Choroid plexus epithelial cell (primary cell): Measurements from ENCODE around the gene DPEP1.
A peak's percentile ranks its signal among the peaks of the same experiment; 100 is the strongest.
"Not testable (repeated sequence)": the region's sequence is repeated elsewhere in the genome, so short reads cannot be mapped to it uniquely, and the experiment has no call there.

Experiments
- DNase-seq: peaks from one replicate; pipeline ENCODE4 v3.0.0-alpha.2; 2010; ENCODE audit warnings: low read depth
- H3K4me3 ChIP-seq: 2 replicates; pipeline ENCODE4 v1.5.1; 2011; ENCODE audit warnings: low read depth, mild to moderate bottlenecking, control low read depth, low read length, moderate library complexity
- CTCF ChIP-seq: conservative IDR thresholded peaks from 2 replicates; pipeline ENCODE4 v1.5.1; 2011; ENCODE audit warnings: low read depth, mild to moderate bottlenecking, control low read depth, inconsistent platforms, low read length, moderate library complexity

The DPEP1 gene

DNA sequence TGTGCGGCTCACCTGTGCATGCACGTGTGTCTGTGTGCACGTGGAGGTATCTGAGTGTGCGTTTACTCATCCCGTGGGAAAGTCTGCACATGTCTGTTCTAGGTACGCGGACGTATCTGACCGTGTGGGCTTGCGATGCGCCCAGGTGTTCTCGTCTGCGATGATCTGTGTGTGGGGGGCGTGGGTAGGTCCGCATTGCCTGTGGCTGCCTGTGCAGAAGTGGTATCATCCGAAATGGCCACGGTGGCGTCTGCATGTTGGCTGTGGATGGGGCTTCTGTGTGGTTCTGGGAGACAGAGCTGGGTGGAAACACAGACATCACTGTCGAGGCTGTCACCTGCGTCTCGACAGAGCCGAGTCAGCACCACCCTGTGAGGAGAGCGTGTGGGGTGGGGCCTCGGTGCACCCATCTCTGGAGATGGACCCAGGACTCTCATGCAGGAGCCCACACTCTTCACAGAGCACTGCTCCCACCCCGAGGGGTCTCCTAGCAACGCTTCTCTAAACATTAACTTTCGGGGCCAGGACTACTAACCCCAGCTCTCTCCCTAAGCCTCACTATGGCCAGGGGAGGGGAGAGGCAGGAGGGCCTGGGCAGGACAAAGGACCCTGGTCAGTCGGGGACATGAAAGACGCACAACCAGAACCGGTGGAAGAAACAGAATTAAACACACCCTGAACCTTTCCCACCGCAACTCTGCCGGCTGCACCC, 8.4 kb downstream of the DPEP1 start:
- TF ChIP-seq CTCF = no peak
- H3K4me3 ChIP-seq = no peak overlapping the region
- no peak for DNase-seq

GRCh38 chr16:89623511-89624261, 10.2 kb downstream of the DPEP1 start:
- no peak overlapping the region for H3K4me3 ChIP-seq
- no peak for TF ChIP-seq CTCF
- peak; percentile 53 for DNase-seq

- DNase-seq = no peak
- no peak overlapping the region for H3K4me3 ChIP-seq
- TF ChIP-seq CTCF = no peak
Measured at GRCh38 chr16:89624777-89625761, 11.6 kb downstream of the DPEP1 start.

DNA sequence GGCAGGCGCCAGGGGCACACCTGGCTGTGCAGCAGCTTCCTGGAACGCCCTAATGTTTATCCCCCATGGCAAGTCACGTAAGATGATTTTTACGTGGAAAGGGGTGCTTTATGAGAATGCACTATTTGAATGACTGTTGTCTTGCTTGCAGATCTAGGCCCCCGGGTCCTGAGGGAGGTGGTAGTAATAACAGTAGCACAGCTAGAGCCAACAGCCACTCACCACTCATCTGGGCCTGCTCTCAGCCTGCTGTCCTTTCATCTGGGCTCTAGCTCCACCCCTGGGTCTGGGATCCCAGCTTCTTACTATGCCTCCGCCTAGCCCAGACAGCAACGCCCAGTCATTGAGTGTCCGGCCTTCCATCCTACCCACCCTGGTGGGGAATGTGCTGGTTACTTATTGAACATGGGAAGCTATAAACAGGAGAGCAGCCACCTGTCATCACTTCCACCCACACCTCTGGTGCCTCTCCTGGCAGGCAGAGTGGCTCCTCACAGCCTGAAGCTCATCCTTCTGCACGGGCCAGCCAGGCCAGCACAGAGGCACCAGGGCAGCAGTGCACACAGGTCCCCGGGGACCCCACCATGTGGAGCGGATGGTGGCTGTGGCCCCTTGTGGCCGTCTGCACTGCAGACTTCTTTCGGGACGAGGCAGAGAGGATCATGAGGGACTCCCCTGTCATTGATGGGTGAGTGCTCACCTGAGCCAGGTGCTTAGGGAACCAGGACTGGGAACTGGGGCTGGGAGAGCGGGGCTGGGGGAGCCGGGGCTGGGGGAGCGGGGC, 16.6 kb downstream of the DPEP1 start:
- DNase-seq = no peak
- no peak for TF ChIP-seq CTCF
- H3K4me3 ChIP-seq = no peak overlapping the region

DNA sequence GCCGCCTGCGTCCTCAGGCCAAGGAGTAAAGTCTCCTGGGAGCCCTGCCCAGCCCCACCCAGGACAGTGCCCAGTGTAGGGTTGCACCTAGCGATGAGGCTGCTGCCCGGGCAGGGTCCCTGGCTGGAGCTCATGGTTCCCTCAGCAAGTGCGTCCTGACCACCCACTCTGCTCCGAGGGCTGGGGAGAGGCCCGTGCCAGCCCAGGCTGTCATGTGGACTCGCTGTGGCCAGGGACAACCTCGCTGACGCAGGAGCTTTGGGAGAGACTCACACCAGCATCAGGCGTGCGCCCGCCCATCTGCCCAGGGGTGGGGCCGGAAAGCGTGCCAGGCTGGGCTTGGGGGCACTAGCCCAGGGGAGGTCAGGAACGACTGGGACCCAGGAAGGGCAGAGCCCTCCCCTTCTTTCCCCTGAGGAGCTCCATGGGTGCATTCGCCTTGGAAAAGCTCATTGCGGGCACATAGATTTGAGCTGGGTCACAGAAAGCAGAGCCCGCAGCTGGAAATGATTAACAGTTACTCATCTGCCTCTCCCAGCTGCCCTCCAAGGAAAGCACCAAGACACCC, 19.7 kb downstream of the DPEP1 start:
- DNase-seq = no peak
- TF ChIP-seq CTCF = no peak
- no peak overlapping the region for H3K4me3 ChIP-seq

- H3K4me3 ChIP-seq, DNase-seq: not testable (repeated sequence)
Measured at GRCh38 chr16:89634463-89635385, 21.3 kb downstream of the DPEP1 start.
